Mammary epithelial cell (primary cell): ENCODE data around the gene RPTOR.

Experiments used
- CTCF ChIP-seq, 2 donors: IDR thresholded peaks in 1 of 2; conservative IDR thresholded peaks in 1 of 2; 2 replicates each; pipeline ENCODE4 v1.5.1; 2011 to 2012; ENCODE audit warnings: inconsistent platforms in 2 of 2, low read length in 2 of 2, mild to moderate bottlenecking in 2 of 2, control low read depth in 1 of 2, low read depth in 1 of 2; ENCODE audit not compliant: insufficient read depth in 1 of 2; ENCODE audit errors: extremely low read depth in 1 of 2
- EZH2 ChIP-seq: IDR thresholded peaks from 2 replicates; pipeline ENCODE4 v1.6.1; 2012; ENCODE audit warnings: low read length, inconsistent platforms, borderline replicate concordance

- no peak for TF ChIP-seq CTCF (conservative IDR thresholded peaks at IDR 0.05 in 1 of 2, IDR thresholded peaks at IDR 0.05 in 1 of 2; ENCODE audit: extremely low read depth in 1 of 2, insufficient read depth in 1 of 2, low read depth in 1 of 2, low read length in 2 of 2)
- TF ChIP-seq EZH2: no peak
Observed at GRCh38 chr17:80980397-80981061, 435.9 kb downstream of the RPTOR start.
